Gastroesophageal sphincter (tissue), 3 donors: ENCODE measurements around the gene PASD1.

Experiments used
- CTCF ChIP-seq, 4 experiments: fragments of 200-600 bp in 2 of 4; fragments of 450-650 bp in 2 of 4; sonication (generic) in 1 of 4; IDR thresholded peaks; one replicate each; pipeline ENCODE4 v1.5.1; 2017 to 2019; ENCODE audit warnings: antibody characterized with exemption in 4 of 4, mild to moderate bottlenecking in 2 of 4, moderate library complexity in 2 of 4
- POLR2AphosphoS5 ChIP-seq: sonication (generic); formaldehyde crosslinking; IDR thresholded peaks from one replicate; pipeline ENCODE4 v1.6.1; 2017; ENCODE audit warnings: antibody characterized with exemption

GRCh38 chrX:151609222-151609621, 45.7 kb downstream of the PASD1 start:
- TF ChIP-seq CTCF (IDR thresholded peaks at IDR 0.05) (no peak), POLR2AphosphoS5 (no peak)
